B cell (primary cell): ENCODE measurements around the gene RPIA. TPM values are rescaled to one million over a fixed set of nuclear protein-coding genes. Genes with fewer than 3 reads are reported as not detected.

Experiments
- ATAC-seq: fragments of 200-7000 bp; cut with Tn5 transposase; one replicate; pipeline ENCODE4 v1.10.0; 2021; ENCODE audit warnings: low read depth, mild to moderate bottlenecking, moderate number of reproducible peaks, moderate library complexity
- CTCF ChIA-PET: fragments of 350-600 bp; sonication (Branson Sonifier 250); formaldehyde crosslinking; loops from one replicate; lab custom pipeline; 2021; ENCODE audit warnings: antibody characterized with exemption, inconsistent platforms; lab: Charles Lee
- POLR2A ChIA-PET: fragments of 350-600 bp; sonication (Branson Sonifier 250); formaldehyde crosslinking; loops from one replicate; lab custom pipeline; 2021; ENCODE audit warnings: antibody characterized with exemption; lab: Charles Lee
- DNase-seq: peaks from one replicate; pipeline ENCODE4 v3.0.0; 2013
- H2AFZ ChIP-seq: 2 replicates; pipeline ENCODE4 v1.6.1; 2012; ENCODE audit warnings: mild to moderate bottlenecking, low read depth, low read length; ENCODE audit not compliant: insufficient read depth, poor library complexity, severe bottlenecking
- H3K27ac ChIP-seq, 2 donors: 1 replicate in 1 of 2; 2 replicates in 1 of 2; pipeline ENCODE4 v1.5.1; 2012 to 2013; ENCODE audit warnings: low read length in 2 of 2, mild to moderate bottlenecking in 2 of 2, moderate library complexity in 1 of 2
- H3K27me3 ChIP-seq, 4 experiments: fragments of 200-600 bp in 1 of 4; sonication (generic) in 1 of 4; replicated peaks in 1 of 4; 1 replicate in 2 of 4; 2 replicates in 2 of 4; pipeline versions ENCODE4 v1.6.1 to v1.7.0; 2013 to 2016; ENCODE audit warnings: low read length in 3 of 4, mild to moderate bottlenecking in 2 of 4, mixed read lengths in 1 of 4, moderate library complexity in 1 of 4; ENCODE audit not compliant: insufficient read depth in 4 of 4, control insufficient read depth in 3 of 4; ENCODE audit errors: control extremely low read depth in 1 of 4
- H3K36me3 ChIP-seq, 2 experiments: replicated peaks in 1 of 2; 1 replicate in 1 of 2; 2 replicates in 1 of 2; pipeline versions ENCODE4 v1.6.1 to v1.7.1; 2013; ENCODE audit warnings: low read length in 1 of 2; ENCODE audit not compliant: insufficient read depth in 2 of 2, control insufficient read depth in 1 of 2; ENCODE audit errors: control extremely low read depth in 1 of 2, extremely low read depth in 1 of 2
- H3K4me1 ChIP-seq, 2 donors: fragments of 200-600 bp in 1 of 2; sonication (generic) in 1 of 2; 1 replicate in 1 of 2; 2 replicates in 1 of 2; pipeline versions ENCODE4 v1.5.1 to v1.6.1; 2013 to 2017; ENCODE audit warnings: low read length in 2 of 2; ENCODE audit not compliant: control insufficient read depth in 2 of 2, insufficient read depth in 2 of 2
- H3K4me2 ChIP-seq: replicated peaks from 2 replicates; pipeline ENCODE3; 2012; ENCODE audit warnings: mild to moderate bottlenecking, low read depth, low read length; ENCODE audit not compliant: poor library complexity, severe bottlenecking
- H3K4me3 ChIP-seq, 5 experiments: fragments of 200-600 bp in 1 of 5; sonication (generic) in 1 of 5; 1 replicate in 3 of 5; 2 replicates in 2 of 5; pipeline versions ENCODE4 v1.5.1 to v1.7.0; 2011 to 2016; ENCODE audit warnings: low read length in 4 of 5, mild to moderate bottlenecking in 4 of 5, low read depth in 2 of 5, control low read depth in 1 of 5, moderate library complexity in 1 of 5; ENCODE audit not compliant: insufficient read depth in 1 of 5; ENCODE audit errors: control extremely low read depth in 1 of 5, extremely low read depth in 1 of 5
- H3K79me2 ChIP-seq: fragments of 200-600 bp; sonication (generic); one replicate; pipeline ENCODE4 v1.6.0; 2016; ENCODE audit warnings: low read length; ENCODE audit not compliant: control insufficient read depth, insufficient read depth
- H3K9ac ChIP-seq: fragments of 200-600 bp; sonication (generic); 2 replicates; pipeline ENCODE4 v1.6.1; 2017; ENCODE audit warnings: mild to moderate bottlenecking, low read length, moderate library complexity
- H3K9me3 ChIP-seq, 3 donors: one replicate each; pipeline versions ENCODE4 v1.6.1 to v1.7.1; 2013; ENCODE audit warnings: low read length in 2 of 3; ENCODE audit not compliant: control insufficient read depth in 2 of 3, insufficient read depth in 1 of 3; ENCODE audit errors: control extremely low read depth in 1 of 3
- H4K20me1 ChIP-seq: 2 replicates; pipeline ENCODE4 v1.6.0; 2012; ENCODE audit warnings: mild to moderate bottlenecking, low read length; ENCODE audit not compliant: insufficient read depth, control insufficient read depth, poor library complexity, severe bottlenecking
- H3K27ac Mint-ChIP-seq: one replicate; pipeline ENCODE4 v1.8.0; 2021; ENCODE audit warnings: mixed read lengths
- H3K27me3 Mint-ChIP-seq: one replicate; pipeline ENCODE4 v1.8.0; 2021; ENCODE audit warnings: mixed read lengths
- H3K4me1 Mint-ChIP-seq: one replicate; pipeline ENCODE4 v1.8.0; 2021; ENCODE audit warnings: mixed read lengths
- H3K4me3 Mint-ChIP-seq: one replicate; pipeline ENCODE4 v1.8.0; 2021; ENCODE audit warnings: mixed read lengths
- H3K9me3 Mint-ChIP-seq: one replicate; pipeline ENCODE4 v1.8.0; 2022; ENCODE audit warnings: mixed read lengths; ENCODE audit not compliant: insufficient read depth
- CTCF ChIP-seq: fragments of 200-600 bp; IDR thresholded peaks from one replicate; pipeline ENCODE4 v1.8.0; 2022; ENCODE audit warnings: antibody characterized with exemption, mild to moderate bottlenecking
- EZH2 ChIP-seq: IDR thresholded peaks from 2 replicates; pipeline ENCODE4 v1.6.1; 2012; ENCODE audit warnings: borderline replicate concordance, low read depth, mild to moderate bottlenecking, moderate library complexity, low read length; ENCODE audit not compliant: insufficient read depth, poor library complexity, severe bottlenecking
- WGBS: methylation state at CpG from one replicate; pipeline ENCODE4 v1.1.5; 2013; ENCODE audit warnings: missing lambda C conversion rate; ENCODE audit not compliant: insufficient coverage; 5-methylcytosine and 5-hydroxymethylcytosine counted together
- intact Hi-C: fragments of 100-400 bp; cut with micrococcal nuclease; formaldehyde crosslinking; loops from one replicate; pipeline ENCODE4 v1.10.0; 2022
- polyA plus RNA-seq: library from polyadenylated mRNA; depleted of rRNA; stranded (reverse); fragments of >200 nt; gene quantifications from 2 replicates; pipeline ENCODE4 v1.2.3, GENCODE V29; 2012
- total RNA-seq, 2 donors: library from RNA; stranded (reverse); fragments of 120-200 nt in 1 of 2; gene quantifications; 1 replicate in 1 of 2; 2 replicates in 1 of 2; pipeline versions ENCODE4 v1.2.3 to v1.2.4, GENCODE V29; 2013 to 2022

The RPIA gene
- total and polyA plus RNA-seq, 2 donors (not counting 1 experiment from before 2014, with no cell fraction given) = 9.4 to 19.7 TPM

GRCh38 chr2:88760819-88761598 lies 69.5 kb downstream of the RPIA start:
- 100% methylated on average over 1 of the region's 2 CpGs for WGBS
- peaks cover 4% of the 10 kb centered on the region for H3K27me3 Mint-ChIP-seq
- no peak for ATAC-seq

More at GRCh38 chr2:88760819-88761598, 69.5 kb downstream of the RPIA start:
- Histone ChIP-seq H3K79me2 (no peaks in the 10 kb centered on the region), H3K27ac (no peak overlapping the region), H2AFZ (no peak overlapping the region), H4K20me1 (no peaks in the 10 kb centered on the region), H3K4me3 (no peak overlapping the region), H3K36me3 (no peaks in the 10 kb centered on the region), H3K4me1 (peaks cover 13% of the 10 kb centered on the region in 2 donors), H3K4me2 (no peak overlapping the region), H3K9me3 (peaks cover 0 to 28% (median 4%) of the 10 kb centered on the region in 3 donors), H3K27me3 (peaks cover 0 to 14% (median 0%) of the 10 kb centered on the region in 4 experiments), H3K9ac (no peak overlapping the region)
- TF ChIP-seq CTCF (no peak), EZH2 (no peak)
- no peak overlapping the region for H3K4me3 Mint-ChIP-seq
- no peak for DNase-seq
- H3K9me3 Mint-ChIP-seq = peaks cover 5% of the 10 kb centered on the region
- peaks cover 12% of the 10 kb centered on the region for H3K4me1 Mint-ChIP-seq
- ChIA-PET POLR2A (no interaction called here), CTCF (no interaction called here)
- H3K27ac Mint-ChIP-seq = no peak overlapping the region
- intact Hi-C loops = loop anchor here (10.0 kb wide), 1 partner anchor 64 kb away; no protein-coding TSS in a partner anchor
